Parathyroid adenoma (tissue), 2 donors: ENCODE results near the gene CNP.

Source experiments
- H2AFZ ChIP-seq: fragments of 300-600 bp; sonication (generic); one replicate; pipeline ENCODE4 v1.7.0; 2017; ENCODE audit warnings: antibody characterized with exemption, mild to moderate bottlenecking
- H3K27ac ChIP-seq: fragments of 300-600 bp; sonication (generic); one replicate; pipeline ENCODE4 v1.7.0; 2017
- H3K27me3 ChIP-seq: fragments of 300-600 bp; sonication (generic); one replicate; pipeline ENCODE4 v1.7.0; 2017; ENCODE audit warnings: low read length; ENCODE audit not compliant: control insufficient read depth, insufficient read depth
- H3K36me3 ChIP-seq: fragments of 300-600 bp; sonication (generic); one replicate; pipeline ENCODE4 v1.7.0; 2017; ENCODE audit warnings: low read length; ENCODE audit not compliant: control insufficient read depth, insufficient read depth
- H3K4me1 ChIP-seq: fragments of 300-600 bp; sonication (generic); one replicate; pipeline ENCODE4 v1.7.0; 2017; ENCODE audit warnings: control low read depth
- H3K4me2 ChIP-seq: fragments of 300-600 bp; sonication (generic); one replicate; pipeline ENCODE4 v1.7.0; 2017; ENCODE audit warnings: low read length
- H3K4me3 ChIP-seq: fragments of 300-600 bp; sonication (generic); one replicate; pipeline ENCODE4 v1.7.0; 2017; ENCODE audit warnings: low read depth, low read length
- H3K79me2 ChIP-seq: fragments of 300-600 bp; sonication (generic); one replicate; pipeline ENCODE4 v1.7.0; 2017; ENCODE audit warnings: control low read depth
- H3K9ac ChIP-seq: fragments of 300-600 bp; sonication (generic); one replicate; pipeline ENCODE4 v1.7.0; 2017; ENCODE audit warnings: mild to moderate bottlenecking
- H3K9me3 ChIP-seq: fragments of 300-600 bp; sonication (generic); one replicate; pipeline ENCODE4 v1.7.0; 2017; ENCODE audit warnings: low read length; ENCODE audit not compliant: control insufficient read depth
- CTCF ChIP-seq: fragments of 300-600 bp; sonication (generic); IDR thresholded peaks from one replicate; pipeline ENCODE4 v1.7.0; 2017; ENCODE audit warnings: antibody characterized with exemption, mild to moderate bottlenecking
- donor health status: primary hyperparathyroidism.

CNP gene

DNA sequence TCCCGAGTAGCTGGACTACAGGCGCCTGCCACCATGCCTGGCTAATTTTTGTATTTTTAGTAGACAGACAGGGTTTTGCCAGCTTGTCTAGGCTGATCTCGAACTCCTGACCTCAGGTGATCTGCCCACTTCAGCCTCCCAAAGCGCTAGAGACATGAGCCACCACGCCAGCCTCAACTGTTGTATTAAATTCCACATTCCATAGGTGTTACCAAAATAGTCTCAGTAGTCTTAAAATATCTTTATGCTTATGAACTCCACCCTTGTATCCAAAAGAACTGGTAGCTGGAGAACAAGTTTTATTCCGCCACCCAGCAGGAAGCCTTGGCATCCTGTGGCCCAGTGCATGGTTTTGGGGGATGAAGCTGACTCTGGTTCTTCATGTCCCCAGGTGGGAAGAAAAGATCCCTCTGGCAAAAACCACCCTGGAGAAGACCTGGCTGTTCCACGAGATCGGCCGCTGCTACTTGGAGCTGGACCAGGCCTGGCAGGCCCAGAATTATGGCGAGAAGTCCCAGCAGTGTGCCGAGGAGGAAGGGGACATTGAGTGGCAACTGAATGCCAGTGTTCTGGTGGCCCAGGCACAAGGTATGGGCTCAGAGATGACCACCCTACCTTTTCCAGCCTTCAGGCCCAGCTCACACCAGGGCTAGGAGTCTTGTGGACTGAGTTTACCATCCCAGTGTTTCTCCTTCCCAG lies 17.7 kb upstream of the CNP start:
- H3K9me3 ChIP-seq: no peaks in the 10 kb centered on the region
- H3K4me3 ChIP-seq: no peak overlapping the region
- H2AFZ ChIP-seq: no peak overlapping the region
- H3K9ac ChIP-seq: no peak overlapping the region
- no peak overlapping the region for H3K4me2 ChIP-seq
- H3K27me3 ChIP-seq: no peaks in the 10 kb centered on the region
- no peaks in the 10 kb centered on the region for H3K79me2 ChIP-seq
- TF ChIP-seq CTCF: no peak
- no peaks in the 10 kb centered on the region for H3K36me3 ChIP-seq
- no peaks in the 10 kb centered on the region for H3K4me1 ChIP-seq
- H3K27ac ChIP-seq: no peak overlapping the region

DNA sequence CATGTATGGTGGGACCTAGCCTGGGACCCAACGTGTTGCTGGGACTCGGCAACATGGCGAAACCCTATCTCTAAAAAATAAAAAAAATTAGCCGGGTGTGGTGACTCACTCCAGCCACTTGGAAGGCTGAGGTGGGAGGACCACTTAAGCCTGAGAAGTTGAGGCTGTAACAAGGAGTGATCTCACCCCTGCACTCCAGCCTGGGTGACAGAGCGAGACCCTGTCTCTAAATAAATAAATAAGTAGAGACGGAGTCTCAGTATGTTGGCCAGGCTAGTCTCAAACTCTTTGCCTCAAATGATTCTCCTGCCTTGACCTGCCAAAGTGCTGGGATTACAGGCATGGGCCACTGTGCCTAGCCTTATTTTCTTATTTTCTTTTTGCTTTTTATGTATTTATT lies 10.1 kb upstream of the CNP start:
- Histone ChIP-seq H3K9ac (no peak overlapping the region), H3K79me2 (no peaks in the 10 kb centered on the region), H3K4me2 (no peak overlapping the region), H3K4me3 (no peak overlapping the region), H3K27ac (no peak overlapping the region), H3K9me3 (no peaks in the 10 kb centered on the region), H3K36me3 (no peaks in the 10 kb centered on the region), H3K4me1 (no peaks in the 10 kb centered on the region), H3K27me3 (no peaks in the 10 kb centered on the region), H2AFZ (no peak overlapping the region)
- TF ChIP-seq CTCF: no peak

DNA sequence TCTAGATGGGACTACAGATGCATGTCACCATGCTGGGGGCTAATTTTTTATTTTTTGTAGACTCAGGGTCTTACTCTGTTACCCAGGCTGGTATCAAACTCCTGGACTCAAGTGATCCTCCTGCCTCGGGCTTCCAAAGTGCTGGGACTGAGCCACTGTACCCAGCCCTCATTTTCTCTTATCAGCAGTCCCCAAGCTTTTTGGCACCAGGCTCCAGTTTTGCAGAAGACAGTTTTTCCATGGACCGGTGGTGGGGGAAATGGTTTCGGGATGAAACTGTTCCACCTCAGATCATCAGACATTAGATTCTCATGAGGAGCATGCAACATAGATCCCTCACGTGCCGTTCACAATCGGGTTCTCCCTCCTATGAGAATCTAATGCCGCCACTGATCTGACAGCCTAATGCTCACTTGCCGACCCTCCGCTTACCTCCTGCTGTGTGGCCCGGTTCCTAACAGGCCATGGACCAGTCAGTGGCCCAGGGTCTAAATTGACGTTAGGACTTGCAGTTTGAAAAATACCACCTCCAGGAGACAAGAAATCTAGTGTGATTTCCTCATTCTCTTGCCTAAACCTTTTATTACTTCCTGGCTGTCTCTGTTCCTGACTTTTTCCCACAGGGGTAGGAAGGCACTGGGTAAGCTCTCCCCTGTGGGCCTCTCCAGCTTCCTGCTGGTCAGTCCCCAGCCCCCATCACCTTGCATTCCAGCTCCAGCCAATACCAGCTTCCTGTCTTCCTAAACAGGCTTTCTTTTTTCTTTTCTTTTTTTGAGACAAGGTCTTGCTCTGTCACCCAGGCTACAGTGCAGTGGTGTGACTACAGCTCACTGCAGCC lies 9.3 kb upstream of the CNP start:
- Histone ChIP-seq H3K36me3 (no peaks in the 10 kb centered on the region), H3K4me3 (no peak overlapping the region), H3K4me1 (no peaks in the 10 kb centered on the region), H3K9me3 (no peaks in the 10 kb centered on the region), H3K27me3 (no peaks in the 10 kb centered on the region), H2AFZ (no peak overlapping the region), H3K9ac (no peak overlapping the region), H3K27ac (no peak overlapping the region), H3K4me2 (no peak overlapping the region), H3K79me2 (no peaks in the 10 kb centered on the region)
- no peak for TF ChIP-seq CTCF

DNA sequence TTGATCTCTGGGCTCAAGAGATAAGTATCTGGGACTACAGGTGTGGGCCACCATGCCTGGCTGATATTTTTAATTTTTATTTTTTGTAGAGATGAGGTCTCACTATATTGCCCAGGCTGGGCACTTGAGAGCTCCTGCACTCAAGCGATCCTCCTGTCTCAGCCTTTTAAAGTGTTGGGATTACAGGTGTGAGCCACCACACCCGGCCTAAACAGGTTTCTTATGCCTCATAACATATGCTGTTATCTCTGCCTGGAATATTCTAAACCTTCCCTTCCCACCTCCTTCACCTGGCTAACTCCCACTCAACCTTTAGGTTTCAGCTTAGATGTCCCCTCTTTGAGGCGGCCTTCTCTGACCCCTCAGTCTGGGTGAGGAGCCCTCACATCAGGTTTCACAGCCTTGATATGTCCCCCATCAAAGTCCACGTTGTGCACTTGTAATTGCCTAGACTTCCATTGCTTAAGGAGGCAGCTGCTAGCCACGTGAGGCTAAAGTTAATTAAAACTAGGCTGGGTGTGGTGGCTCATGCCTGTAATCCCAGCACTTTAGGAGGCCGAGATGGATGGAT lies 8.6 kb upstream of the CNP start:
- Histone ChIP-seq H3K4me1 (no peaks in the 10 kb centered on the region), H3K4me3 (no peak overlapping the region), H3K36me3 (no peaks in the 10 kb centered on the region), H3K27me3 (no peaks in the 10 kb centered on the region), H3K9ac (no peak overlapping the region), H3K27ac (no peak overlapping the region), H3K79me2 (no peaks in the 10 kb centered on the region), H3K9me3 (no peaks in the 10 kb centered on the region), H3K4me2 (no peak overlapping the region), H2AFZ (no peak overlapping the region)
- TF ChIP-seq CTCF: no peak
